ENCODE measurements around the gene KIF6. TPM values are rescaled to one million over a fixed set of nuclear protein-coding genes. Genes with fewer than 3 reads are reported as not detected.
A peak's percentile ranks its signal among the peaks of the same experiment; 100 is the strongest.

KIF6 gene
- total RNA-seq = 0.43 TPM

- Histone ChIP-seq H3K27ac (peak within 1 kb of the TSS in 1 of 2 donors; percentile 27), H3K4me1 (peaks cover 0 to 4% of the 10 kb centered on the region in 2 donors), H3K4me3 (peak within 1 kb of the TSS; percentile 56 to 95), H3K27me3 (no peaks in the 10 kb centered on the region), H3K36me3 (no peaks in the 10 kb centered on the region), H3K9me3 (no peaks in the 10 kb centered on the region)
- TF ChIP-seq, protein P1, sequence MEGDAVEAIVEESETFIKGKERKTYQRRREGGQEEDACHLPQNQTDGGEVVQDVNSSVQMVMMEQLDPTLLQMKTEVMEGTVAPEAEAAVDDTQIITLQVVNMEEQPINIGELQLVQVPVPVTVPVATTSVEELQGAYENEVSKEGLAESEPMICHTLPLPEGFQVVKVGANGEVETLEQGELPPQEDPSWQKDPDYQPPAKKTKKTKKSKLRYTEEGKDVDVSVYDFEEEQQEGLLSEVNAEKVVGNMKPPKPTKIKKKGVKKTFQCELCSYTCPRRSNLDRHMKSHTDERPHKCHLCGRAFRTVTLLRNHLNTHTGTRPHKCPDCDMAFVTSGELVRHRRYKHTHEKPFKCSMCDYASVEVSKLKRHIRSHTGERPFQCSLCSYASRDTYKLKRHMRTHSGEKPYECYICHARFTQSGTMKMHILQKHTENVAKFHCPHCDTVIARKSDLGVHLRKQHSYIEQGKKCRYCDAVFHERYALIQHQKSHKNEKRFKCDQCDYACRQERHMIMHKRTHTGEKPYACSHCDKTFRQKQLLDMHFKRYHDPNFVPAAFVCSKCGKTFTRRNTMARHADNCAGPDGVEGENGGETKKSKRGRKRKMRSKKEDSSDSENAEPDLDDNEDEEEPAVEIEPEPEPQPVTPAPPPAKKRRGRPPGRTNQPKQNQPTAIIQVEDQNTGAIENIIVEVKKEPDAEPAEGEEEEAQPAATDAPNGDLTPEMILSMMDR (IDR thresholded peaks at IDR 0.05) = no peak
- peak; percentile 64 to 95 for DNase-seq (ENCODE audit: low spot score in 2 of 2)
- intact Hi-C loops (cut with DNase I) = loop anchor here (2.0 to 10.0 kb wide), 3 partner anchors 68 to 162 kb away; partner anchors contain the start of gene DAAM2
These were observed at the start of gene KIF6 for GRCh38 chr6:39724787-39725631. Gene KIF6 (minus strand): TSS chr6:39725408. CDS start chr6:39725310, 98 bp downstream.

- Histone ChIP-seq H3K4me1 (peaks cover 7 to 16% of the 10 kb centered on the region in 2 donors), H3K27me3 (no peaks in the 10 kb centered on the region), H3K9me3 (no peaks in the 10 kb centered on the region), H3K27ac (peak overlapping the region; percentile 47 to 61), H3K36me3 (no peaks in the 10 kb centered on the region), H3K4me3 (no peak overlapping the region)
- no peak for DNase-seq (ENCODE audit: low spot score in 2 of 2)
- TF ChIP-seq, protein P1 (IDR thresholded peaks at IDR 0.05) = no peak
- intact Hi-C loops (cut with DNase I) = no loop called here
These were observed 48.6 kb upstream of the KIF6 start for GRCh38 chr6:39773782-39774181.

GRCh38 chr6:39772559-39773273 is 47.5 kb upstream of the KIF6 start:
- H3K27me3 ChIP-seq = no peaks in the 10 kb centered on the region
- H3K36me3 ChIP-seq = no peaks in the 10 kb centered on the region
- no peak for DNase-seq (ENCODE audit: low spot score in 2 of 2)
- peak overlapping the region; percentile 47 to 61 for H3K27ac ChIP-seq
- peaks cover 0 to 7% of the 10 kb centered on the region in 2 donors for H3K4me1 ChIP-seq
- TF ChIP-seq, protein P1 (IDR thresholded peaks at IDR 0.05) = no peak
- intact Hi-C loops (cut with DNase I) = no loop called here
- H3K9me3 ChIP-seq = no peaks in the 10 kb centered on the region
- H3K4me3 ChIP-seq = no peak overlapping the region

DNA sequence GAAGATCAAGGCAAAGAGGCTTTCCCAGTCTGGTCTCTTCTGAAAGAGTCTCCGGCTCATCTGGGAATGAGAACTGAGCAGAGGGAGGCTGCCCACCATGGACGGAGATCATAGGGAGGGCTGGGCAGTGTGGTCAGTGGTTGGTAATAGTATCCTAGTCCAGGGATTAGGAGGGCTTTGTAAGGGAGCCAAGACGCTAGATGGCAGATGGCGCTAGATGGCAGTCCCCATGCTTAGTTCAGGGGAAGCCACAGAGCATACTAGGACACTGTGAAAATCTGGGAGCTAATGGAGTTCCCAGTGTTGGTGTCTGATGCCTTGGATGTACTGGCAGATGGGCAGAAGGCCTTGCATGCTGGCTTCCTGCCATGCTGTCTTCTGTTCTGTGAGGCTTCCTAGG is 45.2 kb upstream of the KIF6 start:
- intact Hi-C loops (cut with DNase I) = no loop called here
- Histone ChIP-seq H3K27ac (no peak overlapping the region), H3K9me3 (no peaks in the 10 kb centered on the region), H3K4me1 (peaks cover 0 to 5% of the 10 kb centered on the region in 2 donors), H3K4me3 (no peak overlapping the region), H3K27me3 (no peaks in the 10 kb centered on the region), H3K36me3 (no peaks in the 10 kb centered on the region)
- DNase-seq (ENCODE audit: low spot score in 2 of 2) = no peak
- TF ChIP-seq, protein P1 (IDR thresholded peaks at IDR 0.05) = no peak

GRCh38 chr6:39769012-39769411 is 43.8 kb upstream of the KIF6 start:
- intact Hi-C loops (cut with DNase I) = no loop called here
- DNase-seq (ENCODE audit: low spot score in 2 of 2) = no peak
- H3K36me3 ChIP-seq = no peaks in the 10 kb centered on the region
- no peak overlapping the region for H3K27ac ChIP-seq
- H3K9me3 ChIP-seq = no peaks in the 10 kb centered on the region
- H3K4me1 ChIP-seq = peaks cover 0 to 5% of the 10 kb centered on the region in 2 donors
- H3K4me3 ChIP-seq = no peak overlapping the region
- H3K27me3 ChIP-seq = no peaks in the 10 kb centered on the region
- TF ChIP-seq, protein P1 (IDR thresholded peaks at IDR 0.05) = no peak

Data from ascending aorta (tissue), 2 donors.